GM19455 (cell line): ENCODE data around the gene SMAD2.

ENCODE experiments used
- ATAC-seq: cut with Tn5 transposase; IDR thresholded peaks from one replicate; pipeline ENCODE4 v1.9.1; 2021; ENCODE audit not compliant: unreplicated experiment

SMAD2 gene

DNA sequence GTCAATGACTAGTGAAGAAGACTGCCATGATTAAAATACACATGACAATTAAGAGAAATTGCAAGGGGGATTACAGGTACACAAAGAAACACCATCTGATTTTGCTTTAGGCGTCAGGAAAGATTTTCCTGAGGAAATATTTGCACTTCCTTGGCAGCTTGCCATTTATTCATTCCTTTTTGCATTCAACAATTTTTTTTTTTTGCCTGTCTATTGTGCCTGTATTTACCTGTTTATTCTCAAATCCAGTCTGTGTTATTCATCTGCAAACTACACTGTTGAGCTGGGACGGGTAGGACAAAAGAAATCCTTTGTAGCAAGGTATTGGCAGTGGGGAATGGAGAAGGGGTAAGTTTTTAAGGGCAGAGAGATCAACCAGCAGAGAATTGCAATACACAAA lies 31.8 kb downstream of the SMAD2 start:
- ATAC-seq: no peak

DNA sequence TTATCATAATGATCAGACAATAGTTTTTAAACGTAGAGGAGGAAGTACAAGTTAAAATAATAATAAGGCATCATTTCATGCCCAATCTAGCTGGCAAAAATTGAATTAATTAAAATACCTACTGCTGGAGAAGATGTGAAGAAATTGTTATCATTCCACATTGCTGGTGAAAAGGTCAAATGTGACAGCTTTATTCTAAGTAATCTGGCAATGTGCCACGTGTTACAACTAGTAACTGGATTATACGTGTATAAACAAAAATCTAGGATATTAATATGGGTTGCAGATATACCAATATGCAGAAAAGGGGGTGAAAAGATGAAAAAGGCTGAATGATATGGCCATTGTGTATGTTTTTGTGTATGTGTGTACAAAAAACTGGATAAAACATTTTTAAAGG lies 32.4 kb downstream of the SMAD2 start:
- no peak for ATAC-seq

DNA sequence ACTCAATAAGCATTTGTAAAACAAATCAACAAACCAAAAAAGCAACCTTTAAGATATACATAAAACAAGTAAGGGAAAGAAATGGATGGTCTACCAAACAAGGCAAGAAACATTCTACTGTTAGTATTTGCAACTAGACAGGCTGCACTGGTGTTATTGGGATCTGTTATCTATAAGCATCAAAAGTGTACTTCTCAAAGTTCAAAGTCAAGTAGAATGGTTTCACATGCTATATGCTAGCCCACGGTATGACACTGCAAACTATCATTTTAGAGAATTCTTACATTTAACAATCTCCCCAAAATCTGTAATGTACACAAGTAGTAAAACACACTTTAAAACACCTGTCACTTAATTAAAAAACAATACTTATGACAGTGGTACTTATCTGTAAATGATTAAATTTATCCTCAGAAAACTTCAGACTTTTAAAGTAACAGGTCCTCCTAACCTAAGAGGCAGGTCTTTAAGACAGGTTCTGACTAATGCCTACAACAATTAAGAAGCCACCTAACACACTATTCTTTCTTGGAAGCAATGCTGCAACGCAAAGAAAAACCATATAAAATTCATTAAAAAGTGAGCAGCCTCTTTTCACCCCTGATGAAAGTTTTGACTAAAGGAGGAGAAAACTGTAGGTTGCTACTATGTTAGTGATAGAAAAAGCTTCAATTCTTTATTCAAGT lies 34.8 kb downstream of the SMAD2 start:
- ATAC-seq: no peak

DNA sequence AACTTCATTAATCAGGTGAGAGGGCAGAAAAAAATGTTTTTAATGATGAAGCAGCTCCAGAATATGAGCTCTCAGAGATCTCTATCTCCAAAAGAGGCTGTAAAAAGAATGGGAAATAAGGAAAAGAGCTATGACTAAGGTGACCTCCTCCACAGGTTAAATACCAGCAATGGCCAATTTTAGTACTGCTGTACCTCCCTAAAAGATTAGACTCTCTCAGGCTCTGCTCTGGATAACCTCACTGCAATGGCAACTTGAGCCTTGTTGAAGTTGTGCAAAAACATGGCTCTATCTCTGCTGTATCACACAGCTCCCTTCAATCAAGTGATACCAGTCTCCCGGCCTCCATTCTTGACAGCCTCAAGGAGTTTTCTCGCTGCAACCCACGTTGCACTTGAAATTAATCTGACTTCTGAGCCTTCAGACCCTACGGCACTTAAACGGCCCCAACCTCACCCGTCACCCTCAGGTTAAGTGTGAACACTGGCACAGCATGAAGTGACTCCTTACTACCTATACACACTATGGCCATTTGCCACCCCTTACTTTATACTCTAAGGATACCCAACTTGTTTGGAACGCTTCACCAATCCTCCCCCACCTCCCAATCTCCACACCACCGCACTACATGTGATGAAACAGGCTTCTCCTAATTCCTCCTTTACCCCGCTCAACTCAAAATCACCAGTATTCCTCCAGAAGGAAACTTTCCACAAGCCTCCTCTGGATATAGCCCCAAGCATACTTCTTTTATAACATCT lies 36.3 kb downstream of the SMAD2 start:
- ATAC-seq: no peak

DNA sequence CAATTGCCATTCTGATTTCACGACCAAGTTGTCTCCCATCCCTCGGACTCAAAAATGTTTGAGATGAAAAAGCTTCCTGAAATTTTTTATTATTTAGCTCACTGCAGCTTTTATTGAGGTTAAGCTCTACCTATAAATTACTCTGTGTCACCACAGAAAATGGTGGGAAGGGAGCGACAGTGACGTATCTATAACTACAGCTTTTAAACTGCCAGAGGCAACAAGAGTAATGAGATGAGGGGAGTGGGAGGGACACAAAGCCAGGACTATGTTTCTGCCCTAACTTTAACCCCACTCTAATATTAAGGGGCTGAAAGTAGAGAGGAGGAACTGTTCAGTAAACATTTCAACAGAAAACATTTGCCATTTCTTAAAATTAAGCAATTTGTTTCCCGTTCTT lies 37.4 kb downstream of the SMAD2 start:
- no peak for ATAC-seq

DNA sequence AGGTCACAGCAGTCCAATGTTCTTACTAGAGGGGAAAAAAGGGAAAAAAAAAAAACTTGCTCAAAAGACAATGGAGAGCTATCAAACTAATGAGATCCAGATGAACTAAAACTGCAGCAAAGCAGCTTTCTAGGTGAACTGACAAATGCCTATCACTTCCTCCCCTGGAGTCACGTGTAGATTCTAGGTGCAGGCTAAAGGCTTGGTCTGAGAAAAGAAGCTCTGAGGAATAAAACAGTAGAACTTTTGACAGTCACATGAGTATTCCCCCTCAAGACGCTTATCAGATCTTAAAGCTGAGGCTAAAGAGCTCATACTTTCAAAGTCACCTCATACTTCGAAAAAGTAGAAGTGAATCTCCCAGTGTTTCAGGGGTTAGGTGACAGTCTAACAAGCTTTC lies 42.3 kb downstream of the SMAD2 start:
- ATAC-seq: no peak

DNA sequence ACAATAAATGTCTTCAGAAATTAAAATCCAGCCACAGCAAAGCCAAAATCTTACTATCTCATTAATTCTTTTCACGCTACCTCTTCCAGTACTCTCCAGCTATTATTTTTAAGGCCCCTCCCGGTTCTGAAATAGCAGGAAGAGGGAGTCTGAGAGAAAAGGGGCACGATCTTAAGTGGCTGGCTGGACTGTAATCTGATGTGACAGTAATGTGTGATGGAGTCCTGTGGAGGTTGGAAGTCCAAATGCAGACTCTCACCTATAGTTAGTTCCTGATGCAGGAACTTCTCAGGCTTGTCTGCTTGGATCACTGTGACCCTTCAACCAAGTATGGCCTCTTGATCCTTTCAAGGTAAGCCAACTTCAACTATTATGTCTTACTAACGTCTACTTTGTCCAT lies 43.2 kb downstream of the SMAD2 start:
- ATAC-seq: no peak

DNA sequence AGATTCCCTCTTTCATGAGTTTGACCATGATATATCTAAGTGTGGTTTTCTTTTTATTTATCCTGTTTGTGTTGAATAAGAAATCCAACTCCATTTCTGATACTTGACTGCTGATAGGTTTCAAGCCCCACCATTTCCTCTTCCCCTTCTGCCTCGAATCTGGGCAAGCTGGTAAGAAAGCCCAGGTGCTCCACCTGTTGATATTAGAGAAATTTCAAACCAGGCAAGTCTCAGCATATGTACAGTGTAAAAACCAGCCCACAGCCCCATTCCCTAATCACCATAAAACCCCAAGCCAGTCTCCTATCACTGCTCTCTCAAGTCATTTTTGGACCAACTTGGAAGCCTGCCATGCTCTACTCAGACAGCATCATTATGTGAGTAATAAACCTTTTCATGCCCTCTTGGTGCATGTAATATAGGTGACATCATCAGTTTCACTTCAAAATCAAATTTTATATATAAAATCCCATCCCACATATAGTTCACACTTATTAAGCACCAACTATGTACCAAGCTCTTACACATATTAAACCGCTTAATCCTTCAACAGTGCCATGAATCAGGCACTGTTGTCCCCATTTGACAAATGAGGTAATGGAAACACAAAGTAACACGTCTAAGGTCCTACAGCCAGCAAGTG lies 46.6 kb downstream of the SMAD2 start:
- ATAC-seq: no peak

DNA sequence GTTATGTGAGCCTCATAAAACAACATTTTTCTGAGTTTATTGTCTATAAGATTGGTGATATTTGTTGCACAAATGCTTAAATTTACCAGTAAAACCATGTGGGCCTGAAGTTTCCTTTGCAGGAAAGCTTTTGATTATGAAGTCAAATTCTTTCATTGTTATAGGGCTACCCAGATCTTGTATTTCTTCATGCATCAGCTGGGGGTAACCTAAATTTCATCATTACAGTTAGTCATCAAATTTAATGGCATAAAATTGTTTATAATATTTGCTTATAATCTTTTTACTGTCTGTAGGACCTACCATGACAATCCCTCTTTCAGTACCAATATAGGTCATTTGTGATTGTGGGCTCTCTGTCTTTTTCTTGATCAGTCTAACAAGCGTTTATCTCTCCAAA lies 47.8 kb downstream of the SMAD2 start:
- ATAC-seq: no peak

DNA sequence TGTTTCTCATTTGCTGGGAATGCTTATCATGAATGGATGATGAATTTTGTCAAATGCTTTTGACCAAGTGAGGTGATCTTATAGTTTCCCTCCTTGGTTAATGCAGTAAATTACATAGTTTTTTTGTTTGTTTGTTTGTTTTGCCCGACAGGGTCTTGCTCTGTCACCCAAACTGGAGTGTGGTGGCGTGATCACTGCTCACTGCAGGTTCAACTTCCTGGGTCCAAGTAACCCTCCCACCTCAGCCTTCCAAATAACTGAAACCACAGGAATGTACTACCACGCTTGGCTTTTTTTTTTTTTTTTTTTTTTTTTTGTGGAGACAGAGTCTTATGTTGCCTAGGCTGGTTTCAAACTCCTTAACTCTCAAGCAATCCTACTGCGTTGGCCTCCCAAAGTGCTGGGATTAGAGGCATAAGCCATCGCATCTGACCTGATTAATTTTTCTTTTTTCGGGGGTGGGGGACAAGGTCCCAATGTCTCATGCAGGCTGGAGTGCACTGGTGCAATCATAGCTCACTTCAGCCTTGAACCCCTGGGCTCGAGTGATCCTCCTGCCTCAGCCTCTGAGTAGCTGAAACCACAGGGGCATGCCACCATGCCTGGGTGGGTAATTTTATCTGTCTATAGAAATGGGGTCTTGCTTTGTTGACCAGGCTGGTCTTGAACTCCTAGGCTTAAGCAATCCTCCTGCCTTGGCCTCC lies 48.6 kb downstream of the SMAD2 start:
- no peak for ATAC-seq

DNA sequence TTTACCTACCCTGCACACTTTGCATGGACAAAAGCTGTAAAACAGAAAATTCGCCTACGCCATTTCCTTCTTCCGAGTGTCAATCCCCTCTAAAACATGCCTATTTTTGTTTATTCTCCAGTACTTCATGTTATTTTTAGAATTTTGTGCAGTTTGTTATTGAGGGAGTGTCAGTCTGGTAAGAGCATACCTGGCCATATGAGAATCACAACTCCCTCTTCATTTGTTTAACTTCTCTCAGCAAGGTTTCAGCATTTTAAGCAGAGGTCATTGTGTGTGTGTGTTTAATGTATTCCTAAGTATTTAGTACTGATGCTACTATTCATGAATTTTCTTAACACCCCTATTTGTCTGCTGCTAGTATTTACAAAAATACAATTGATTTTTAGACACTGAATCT lies 49.4 kb downstream of the SMAD2 start:
- no peak for ATAC-seq

DNA sequence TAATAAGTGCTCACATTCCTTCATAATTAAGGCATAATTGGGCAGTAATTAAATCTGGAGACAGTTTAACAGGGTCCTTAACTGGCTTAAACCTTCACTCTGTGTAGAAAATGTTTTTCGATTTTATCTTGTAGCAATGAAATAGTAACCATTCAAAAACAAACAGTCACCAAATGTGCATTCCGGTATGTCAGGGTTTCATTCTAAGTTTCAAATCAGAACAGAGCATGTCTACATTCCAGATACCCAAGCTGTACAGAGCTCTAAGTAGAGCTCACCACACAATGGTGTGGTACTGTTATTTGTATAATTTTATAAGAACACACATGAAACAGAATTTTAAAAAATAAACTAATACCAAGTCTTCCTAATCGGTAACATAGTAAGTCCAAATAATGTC lies 52.6 kb downstream of the SMAD2 start:
- no peak for ATAC-seq

DNA sequence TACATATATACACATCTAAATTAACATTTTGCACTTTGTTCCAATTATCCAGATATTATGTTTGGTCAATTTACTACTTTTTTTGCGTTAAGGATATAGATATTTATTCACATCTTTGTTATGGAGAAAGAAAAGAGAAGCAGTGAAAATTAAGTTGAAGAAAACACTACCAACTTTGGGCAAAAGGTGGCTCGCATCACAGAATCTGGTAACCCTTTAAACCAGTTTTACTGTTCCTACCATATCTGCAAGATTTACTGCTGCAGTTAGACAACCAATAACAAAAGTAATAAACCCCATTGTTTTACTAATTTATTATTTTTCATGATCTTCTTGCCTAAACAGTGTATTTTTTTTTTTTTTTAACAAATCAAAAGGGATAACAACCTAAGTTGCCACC lies 53.6 kb downstream of the SMAD2 start:
- ATAC-seq: no peak

DNA sequence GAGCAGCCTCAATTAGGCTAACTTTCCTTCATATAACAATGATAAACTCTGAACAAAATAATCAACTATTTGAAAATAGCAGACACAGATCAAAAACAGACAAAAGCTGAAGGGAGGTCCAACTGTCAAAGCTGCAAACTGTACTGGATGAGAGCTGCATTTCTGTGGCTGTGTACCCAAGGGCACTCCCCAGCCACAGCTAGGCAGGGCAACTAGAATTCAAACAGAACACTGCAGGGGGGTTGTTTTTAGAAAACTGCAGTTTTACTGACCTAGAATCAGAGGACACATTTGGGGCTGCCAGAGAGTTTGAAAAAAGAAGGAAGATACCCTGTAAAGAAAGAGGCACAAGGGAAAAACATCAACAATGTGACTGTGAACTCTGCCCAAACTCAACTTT lies 56.8 kb downstream of the SMAD2 start:
- ATAC-seq: no peak

DNA sequence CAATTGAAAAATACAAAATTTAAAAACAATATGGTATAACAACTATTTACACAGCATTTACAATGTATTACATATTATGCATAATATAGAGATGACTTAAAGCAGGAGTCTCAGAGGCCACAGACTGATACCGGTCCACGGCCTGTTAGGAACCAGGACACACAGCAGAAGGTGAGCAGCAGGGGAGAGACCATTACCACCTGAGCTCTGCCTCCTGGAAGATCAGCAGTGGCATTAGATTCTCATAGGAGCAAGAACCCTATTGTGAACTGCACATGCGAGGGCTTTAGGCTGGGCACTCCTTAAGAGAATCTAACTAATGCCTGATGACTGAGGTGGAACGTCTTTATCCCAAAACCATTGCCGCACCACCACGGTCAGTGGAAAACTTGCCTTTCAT lies 58.0 kb downstream of the SMAD2 start:
- no peak for ATAC-seq

DNA sequence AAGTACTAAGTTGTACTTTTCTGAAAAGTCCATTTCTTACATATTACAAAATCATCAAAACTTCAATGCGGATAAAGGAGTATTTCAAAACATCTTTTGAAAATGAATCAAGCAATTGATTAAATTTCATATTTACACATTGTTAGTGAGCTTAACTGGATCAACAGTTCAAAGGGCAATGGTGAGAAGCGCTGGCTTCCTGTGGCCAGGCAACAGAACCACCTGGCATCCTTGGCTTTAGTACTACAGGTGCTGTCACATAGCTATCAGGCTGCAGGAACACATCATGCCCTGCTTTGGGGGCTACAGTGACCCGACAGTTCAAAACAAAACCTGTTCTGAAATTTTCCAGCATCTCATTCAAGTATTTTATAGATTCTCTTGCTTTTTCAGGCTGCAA lies 59.2 kb downstream of the SMAD2 start:
- no peak for ATAC-seq

DNA sequence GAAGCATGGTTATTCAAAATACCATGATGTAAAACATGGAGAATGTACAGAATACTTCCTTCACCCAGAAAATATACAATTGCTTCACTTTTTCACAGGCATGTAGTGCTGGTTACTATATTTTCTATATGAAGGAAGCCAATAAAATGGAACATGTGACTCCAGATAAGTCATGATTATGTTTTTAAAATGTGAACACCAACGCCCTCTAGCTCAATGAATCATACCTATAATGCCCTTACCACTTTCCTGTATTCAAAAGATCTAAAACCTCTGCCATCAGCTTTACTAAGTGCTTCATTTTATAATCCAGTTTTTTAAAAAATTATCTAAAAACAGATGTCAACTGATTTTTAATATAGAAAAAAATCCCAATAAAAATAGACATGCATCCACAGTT lies 59.9 kb downstream of the SMAD2 start:
- no peak for ATAC-seq

DNA sequence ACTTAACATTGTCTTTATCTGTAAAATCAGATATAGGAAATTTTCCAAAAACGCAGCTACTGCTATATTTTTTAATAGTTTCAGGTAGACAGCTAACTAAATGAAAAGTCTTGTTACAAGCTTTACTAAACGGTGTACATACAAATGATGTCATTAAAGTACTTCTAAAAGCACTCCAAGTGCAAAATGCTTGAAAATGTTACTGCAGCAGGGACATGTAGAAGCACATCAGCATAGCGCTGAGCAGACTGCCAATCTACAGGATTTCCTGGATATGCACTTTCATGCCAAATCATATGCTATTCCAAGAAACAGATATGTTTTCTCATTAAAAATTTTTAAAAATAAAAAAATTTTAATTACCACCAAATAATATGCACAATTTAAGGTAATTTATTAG lies 61.7 kb downstream of the SMAD2 start:
- ATAC-seq: no peak

DNA sequence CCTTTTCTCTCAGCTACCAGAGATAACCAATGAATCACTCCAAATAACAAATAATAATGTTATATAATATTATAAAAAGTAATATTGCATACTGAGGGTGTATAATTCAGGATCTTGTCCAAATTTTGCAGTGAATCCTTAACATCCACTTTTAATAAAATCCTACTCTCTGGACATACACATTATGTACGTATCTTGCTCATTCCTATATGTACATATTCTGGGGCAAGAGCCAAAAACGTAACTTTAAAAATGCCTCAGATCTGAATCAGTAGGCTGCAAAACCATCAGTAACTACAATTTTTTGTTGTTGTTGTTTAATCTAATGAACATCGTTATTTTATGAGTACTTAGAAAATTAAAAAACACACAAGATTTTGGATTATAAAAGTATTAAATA lies 65.3 kb downstream of the SMAD2 start:
- ATAC-seq: no peak

DNA sequence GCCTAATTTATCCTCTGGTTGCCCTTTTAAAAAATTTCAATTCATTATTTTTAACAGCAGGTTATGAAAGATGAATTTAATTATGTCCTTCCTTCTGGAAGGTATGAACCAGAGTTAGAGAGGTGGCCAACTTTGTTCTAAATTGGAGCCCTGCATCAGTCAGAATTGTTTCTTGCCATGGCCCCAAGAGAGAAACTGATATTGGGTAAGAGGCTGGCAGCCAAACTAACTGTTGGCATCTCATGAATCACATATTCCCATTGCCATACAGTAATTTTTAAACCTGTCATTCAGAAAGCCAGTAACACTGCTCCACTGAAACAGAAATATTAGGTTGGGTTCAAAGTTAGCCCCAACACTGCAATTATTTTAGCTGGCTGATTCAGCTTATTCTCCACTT lies 67.4 kb downstream of the SMAD2 start:
- ATAC-seq: no peak

DNA sequence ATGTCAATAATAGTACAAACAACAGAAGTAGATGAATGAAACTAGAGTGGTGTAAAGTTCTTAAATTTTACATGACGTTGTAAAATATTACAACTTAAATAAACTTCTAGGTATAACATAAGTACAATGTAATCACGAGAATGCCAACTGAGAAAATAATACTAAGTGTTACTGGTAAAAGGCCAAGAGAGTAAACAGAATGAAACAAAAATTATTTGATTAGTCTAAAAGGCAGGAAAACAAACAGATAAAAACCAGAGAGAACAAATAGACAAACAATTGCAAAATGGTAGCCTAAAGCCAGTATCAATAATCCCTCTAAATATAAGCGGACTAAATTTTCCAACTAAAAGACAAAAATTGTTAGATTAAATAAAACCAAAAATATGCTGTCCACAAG lies 71.9 kb downstream of the SMAD2 start:
- no peak for ATAC-seq

DNA sequence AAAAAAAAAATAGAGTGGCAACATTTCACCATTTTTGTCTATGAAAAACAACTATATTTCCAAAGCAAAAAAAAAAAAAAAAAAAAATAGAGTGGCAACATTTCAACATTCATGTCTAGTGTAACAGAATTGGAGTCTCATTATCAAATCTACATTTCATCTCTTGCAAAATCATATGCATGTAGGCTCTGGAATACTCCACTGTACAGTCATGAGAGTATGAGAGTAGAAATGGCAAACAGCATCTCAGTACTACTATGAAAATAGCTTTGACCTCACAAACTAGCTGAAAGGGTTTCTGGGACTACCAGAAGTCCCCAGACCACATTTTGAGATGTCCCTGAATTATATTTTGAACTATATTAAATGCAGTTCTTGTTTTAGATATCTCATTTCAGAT lies 82.8 kb downstream of the SMAD2 start:
- ATAC-seq: no peak
